ENCODE measurements around the gene PSMG4.

PSMG4 gene, protein sequence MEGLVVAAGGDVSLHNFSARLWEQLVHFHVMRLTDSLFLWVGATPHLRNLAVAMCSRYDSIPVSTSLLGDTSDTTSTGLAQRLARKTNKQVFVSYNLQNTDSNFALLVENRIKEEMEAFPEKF

DNA sequence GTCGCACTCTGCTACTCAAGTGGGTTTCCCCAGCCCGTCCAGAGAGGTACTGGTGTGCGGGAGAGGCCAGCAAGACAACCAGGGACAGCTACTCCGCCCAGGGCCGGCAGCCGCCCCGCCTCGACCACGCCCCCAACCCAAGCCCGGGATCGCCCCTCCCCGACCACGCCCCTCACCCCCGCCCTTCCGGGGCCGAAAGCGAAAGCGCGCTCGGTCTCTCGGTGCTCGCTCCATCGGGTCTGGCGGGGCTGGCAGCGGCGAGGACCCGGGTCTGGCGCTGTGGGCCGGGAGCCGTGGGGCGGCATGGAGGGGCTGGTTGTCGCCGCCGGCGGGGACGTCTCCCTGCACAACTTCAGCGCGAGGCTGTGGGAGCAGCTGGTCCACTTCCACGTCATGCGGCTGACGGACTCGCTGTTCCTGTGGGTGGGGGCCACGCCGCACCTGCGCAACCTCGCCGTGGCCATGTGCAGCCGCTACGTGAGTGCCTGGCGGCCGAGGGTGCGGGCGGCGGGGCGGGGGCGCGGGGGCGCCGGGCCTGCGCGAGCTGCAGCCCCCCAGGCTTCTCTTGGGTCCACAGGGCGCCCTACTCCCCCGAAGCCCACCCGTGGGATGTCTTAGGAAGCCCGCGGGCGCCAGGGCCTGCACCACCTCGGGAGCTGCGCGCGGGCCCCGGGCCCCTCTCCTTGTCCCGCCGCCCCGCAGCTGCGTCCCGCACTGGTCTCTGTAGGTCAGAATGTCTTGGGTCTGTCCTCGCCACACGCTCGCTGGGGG is at the start of gene PSMG4:
Gene PSMG4 (plus strand): TSS at position 228 of the 771 bp plus-strand sequence. CDS start 76 bp downstream, at position 304.
- Histone ChIP-seq H3K27me3 (no peaks in the 10 kb centered on the region), H3K9me3 (no peaks in the 10 kb centered on the region), H3K4me1 (peaks cover 2 to 37% (median 22%) of the 10 kb centered on the region in 4 donors), H3K4me3 (peak within 1 kb of the TSS; percentile 90 to 98), H3K27ac (peak within 1 kb of the TSS; percentile 72 to 74), H3K36me3 (peaks cover 5 to 7% (median 6%) of the 10 kb centered on the region in 3 donors)
- DNase-seq, result peak; percentile 91 to 97
- TF ChIP-seq, protein P1, sequence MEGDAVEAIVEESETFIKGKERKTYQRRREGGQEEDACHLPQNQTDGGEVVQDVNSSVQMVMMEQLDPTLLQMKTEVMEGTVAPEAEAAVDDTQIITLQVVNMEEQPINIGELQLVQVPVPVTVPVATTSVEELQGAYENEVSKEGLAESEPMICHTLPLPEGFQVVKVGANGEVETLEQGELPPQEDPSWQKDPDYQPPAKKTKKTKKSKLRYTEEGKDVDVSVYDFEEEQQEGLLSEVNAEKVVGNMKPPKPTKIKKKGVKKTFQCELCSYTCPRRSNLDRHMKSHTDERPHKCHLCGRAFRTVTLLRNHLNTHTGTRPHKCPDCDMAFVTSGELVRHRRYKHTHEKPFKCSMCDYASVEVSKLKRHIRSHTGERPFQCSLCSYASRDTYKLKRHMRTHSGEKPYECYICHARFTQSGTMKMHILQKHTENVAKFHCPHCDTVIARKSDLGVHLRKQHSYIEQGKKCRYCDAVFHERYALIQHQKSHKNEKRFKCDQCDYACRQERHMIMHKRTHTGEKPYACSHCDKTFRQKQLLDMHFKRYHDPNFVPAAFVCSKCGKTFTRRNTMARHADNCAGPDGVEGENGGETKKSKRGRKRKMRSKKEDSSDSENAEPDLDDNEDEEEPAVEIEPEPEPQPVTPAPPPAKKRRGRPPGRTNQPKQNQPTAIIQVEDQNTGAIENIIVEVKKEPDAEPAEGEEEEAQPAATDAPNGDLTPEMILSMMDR (IDR thresholded peaks at IDR 0.05), result no peak
- intact Hi-C loops (cut with DNase I; ENCODE audit: low total_unique reads), result no loop called here

DNA sequence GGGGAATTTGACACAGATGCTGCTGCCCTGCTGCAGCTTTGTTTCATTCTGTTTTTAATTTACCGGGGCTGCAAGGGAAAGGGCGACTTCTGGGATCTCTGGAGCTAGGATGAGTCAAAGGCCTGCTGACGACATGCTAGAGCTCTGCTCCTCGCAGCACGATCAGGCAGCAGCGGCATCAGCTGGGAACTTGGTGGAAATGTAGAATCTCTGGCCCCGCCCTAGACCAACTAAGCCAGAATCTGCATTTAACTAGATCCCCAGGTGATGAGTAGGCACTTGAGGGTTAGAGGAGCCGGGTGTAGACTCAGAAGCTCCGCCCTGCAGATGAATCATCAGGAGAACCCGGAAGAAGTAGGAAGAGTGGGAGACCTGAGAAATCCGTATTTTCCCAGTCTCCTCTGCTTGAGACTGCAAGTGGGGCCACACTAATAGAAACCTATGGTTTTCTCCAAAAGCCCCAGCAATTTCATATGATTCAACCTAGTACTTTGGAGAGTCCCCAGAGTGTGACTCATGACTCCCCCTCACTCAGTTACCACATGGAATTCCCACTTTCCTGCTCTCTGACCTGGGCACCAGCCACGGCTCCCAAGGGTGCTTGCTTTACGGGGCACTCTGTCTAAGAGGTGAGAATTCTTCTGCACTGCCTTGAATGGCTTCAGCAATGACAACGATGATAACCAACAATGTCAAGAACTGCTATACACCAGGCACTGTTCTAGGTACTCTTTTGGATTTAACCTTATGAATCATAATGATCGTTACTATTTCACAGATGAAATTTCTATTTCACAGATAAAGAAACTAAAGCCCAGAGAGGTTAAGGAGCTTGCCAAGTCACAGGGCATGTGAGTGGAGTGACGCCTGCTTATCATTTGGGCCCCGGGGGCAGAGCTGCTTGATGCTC is 49.4 kb upstream of the PSMG4 start:
- no peaks in the 10 kb centered on the region for H3K36me3 ChIP-seq
- H3K4me1 ChIP-seq, result peaks cover 4 to 44% (median 27%) of the 10 kb centered on the region in 4 donors
- peak; percentile 57 to 81 for DNase-seq
- TF ChIP-seq, protein P1 (IDR thresholded peaks at IDR 0.05), result no peak
- H3K27ac ChIP-seq, result peak overlapping the region; percentile 20 to 53
- H3K4me3 ChIP-seq, result no peak overlapping the region
- peaks cover 0 to 4% (median 0%) of the 10 kb centered on the region in 3 donors for H3K9me3 ChIP-seq
- intact Hi-C loops (cut with DNase I; ENCODE audit: low total_unique reads), result no loop called here
- no peaks in the 10 kb centered on the region for H3K27me3 ChIP-seq

DNA sequence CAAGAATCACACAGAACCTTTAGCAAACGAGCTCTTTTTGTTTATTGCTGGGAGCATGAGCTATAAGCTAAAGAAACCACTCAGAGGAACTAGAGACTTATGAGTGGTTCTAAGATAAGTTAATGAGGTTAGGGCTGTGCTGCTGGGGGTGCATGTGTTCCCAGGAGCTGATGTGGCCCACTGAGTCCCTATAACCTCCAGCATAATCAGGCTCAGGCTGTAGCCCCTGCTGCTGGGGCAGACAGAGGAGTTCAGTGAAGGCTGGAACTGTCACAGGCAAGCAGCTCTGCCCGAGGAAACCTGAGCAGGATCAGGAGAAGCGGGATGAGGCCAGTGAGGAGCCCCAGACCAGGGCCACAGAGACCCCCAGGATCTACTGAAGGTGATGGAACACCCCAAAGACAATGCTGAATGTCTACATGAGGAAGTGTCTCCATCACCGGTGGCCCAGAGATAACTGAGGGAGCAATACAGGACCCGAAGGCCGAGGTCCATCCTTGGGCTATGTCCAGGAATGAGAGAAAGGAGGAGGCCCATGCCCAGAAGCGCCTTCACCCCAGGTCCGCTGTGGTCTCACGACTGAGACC is 48.6 kb upstream of the PSMG4 start:
- Histone ChIP-seq H3K36me3 (no peaks in the 10 kb centered on the region), H3K9me3 (no peaks in the 10 kb centered on the region), H3K27ac (peak overlapping the region; percentile 20 to 53), H3K27me3 (no peaks in the 10 kb centered on the region), H3K4me1 (peaks cover 4 to 51% (median 27%) of the 10 kb centered on the region in 4 donors), H3K4me3 (no peak overlapping the region)
- TF ChIP-seq, protein P1 (IDR thresholded peaks at IDR 0.05), result no peak
- intact Hi-C loops (cut with DNase I; ENCODE audit: low total_unique reads), result no loop called here
- no peak for DNase-seq

DNA sequence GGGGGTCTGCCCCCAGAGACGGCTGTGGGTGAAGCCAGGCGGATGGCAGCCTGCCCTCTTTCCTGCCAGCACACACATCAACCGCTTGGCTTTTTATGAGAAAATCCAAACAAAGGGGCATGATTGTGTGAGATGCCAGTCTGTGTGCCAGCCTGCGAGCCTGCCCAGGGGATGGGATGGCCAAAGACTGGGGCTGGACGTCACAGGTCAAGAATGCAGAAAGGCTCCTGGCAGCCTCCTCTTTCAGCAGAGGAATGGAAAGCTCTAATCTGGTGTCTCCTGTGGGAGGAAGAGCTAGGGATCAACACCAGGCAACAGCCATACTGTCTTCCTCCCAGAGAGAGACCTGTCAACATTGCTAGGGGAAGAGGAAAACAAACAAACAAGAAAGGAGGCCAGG is 47.1 kb upstream of the PSMG4 start:
- Histone ChIP-seq H3K9me3 (no peaks in the 10 kb centered on the region), H3K4me1 (peaks cover 4 to 54% (median 27%) of the 10 kb centered on the region in 4 donors), H3K36me3 (no peaks in the 10 kb centered on the region), H3K4me3 (no peak overlapping the region), H3K27me3 (no peaks in the 10 kb centered on the region), H3K27ac (peak overlapping the region; percentile 51 to 55)
- intact Hi-C loops (cut with DNase I; ENCODE audit: low total_unique reads), result no loop called here
- TF ChIP-seq, protein P1 (IDR thresholded peaks at IDR 0.05), result no peak
- DNase-seq, result no peak

DNA sequence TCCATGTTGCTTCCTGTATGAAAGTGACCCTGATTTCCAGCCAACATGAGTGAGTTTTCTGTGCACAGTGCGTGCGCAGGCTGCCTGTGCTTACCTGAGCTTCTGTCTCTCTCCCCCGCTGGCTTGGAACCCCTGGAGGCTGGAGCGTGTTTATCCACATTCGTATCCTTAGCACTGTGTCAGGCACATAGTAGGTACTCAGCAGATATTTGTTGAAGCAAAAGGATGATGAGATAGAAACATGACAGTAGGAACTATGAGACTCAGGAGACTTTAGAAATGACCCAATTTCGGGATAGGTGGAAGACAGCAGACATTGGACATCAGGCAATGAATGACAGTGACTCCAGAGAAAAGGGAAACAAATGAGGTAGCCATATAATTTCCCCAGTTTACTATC is 46.5 kb upstream of the PSMG4 start:
- no peak for DNase-seq
- Histone ChIP-seq H3K4me1 (peaks cover 4 to 54% (median 27%) of the 10 kb centered on the region in 4 donors), H3K27me3 (no peaks in the 10 kb centered on the region), H3K27ac (no peak overlapping the region), H3K36me3 (no peaks in the 10 kb centered on the region), H3K4me3 (no peak overlapping the region), H3K9me3 (no peaks in the 10 kb centered on the region)
- intact Hi-C loops (cut with DNase I; ENCODE audit: low total_unique reads), result no loop called here
- TF ChIP-seq, protein P1 (IDR thresholded peaks at IDR 0.05), result no peak
